GM12873 (cell line): ENCODE data around the gene PRKCA.

Experiments
- TF ChIP-seq, protein P1 (sequence below): IDR thresholded peaks from 2 replicates; pipeline ENCODE4 v1.5.1; 2012; ENCODE audit warnings: low read depth, mild to moderate bottlenecking, moderate library complexity, low read length, control low read depth; ENCODE audit not compliant: insufficient read depth; ENCODE audit errors: missing control alignments

The PRKCA gene

DNA sequence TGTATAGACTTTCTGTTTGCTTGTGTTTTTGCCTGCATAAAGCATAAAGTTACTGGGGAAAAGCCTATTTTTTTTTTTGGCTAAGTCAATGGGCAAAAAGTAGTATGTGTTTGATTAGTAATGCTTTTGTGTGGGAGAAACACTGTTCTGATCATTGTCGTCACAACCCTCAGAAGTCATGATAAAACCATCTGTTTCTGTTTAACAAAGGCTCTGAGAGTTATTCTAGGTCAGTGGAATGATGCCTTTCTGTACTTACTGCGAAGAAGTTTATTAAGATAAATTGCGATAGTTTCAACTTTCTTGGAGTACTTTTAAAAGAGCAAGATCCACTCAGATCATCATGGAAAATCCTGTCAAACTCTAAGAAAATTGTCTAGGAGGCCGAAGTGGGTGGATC, 80.9 kb downstream of the PRKCA start:
- TF ChIP-seq, protein P1, sequence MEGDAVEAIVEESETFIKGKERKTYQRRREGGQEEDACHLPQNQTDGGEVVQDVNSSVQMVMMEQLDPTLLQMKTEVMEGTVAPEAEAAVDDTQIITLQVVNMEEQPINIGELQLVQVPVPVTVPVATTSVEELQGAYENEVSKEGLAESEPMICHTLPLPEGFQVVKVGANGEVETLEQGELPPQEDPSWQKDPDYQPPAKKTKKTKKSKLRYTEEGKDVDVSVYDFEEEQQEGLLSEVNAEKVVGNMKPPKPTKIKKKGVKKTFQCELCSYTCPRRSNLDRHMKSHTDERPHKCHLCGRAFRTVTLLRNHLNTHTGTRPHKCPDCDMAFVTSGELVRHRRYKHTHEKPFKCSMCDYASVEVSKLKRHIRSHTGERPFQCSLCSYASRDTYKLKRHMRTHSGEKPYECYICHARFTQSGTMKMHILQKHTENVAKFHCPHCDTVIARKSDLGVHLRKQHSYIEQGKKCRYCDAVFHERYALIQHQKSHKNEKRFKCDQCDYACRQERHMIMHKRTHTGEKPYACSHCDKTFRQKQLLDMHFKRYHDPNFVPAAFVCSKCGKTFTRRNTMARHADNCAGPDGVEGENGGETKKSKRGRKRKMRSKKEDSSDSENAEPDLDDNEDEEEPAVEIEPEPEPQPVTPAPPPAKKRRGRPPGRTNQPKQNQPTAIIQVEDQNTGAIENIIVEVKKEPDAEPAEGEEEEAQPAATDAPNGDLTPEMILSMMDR = no peak

DNA sequence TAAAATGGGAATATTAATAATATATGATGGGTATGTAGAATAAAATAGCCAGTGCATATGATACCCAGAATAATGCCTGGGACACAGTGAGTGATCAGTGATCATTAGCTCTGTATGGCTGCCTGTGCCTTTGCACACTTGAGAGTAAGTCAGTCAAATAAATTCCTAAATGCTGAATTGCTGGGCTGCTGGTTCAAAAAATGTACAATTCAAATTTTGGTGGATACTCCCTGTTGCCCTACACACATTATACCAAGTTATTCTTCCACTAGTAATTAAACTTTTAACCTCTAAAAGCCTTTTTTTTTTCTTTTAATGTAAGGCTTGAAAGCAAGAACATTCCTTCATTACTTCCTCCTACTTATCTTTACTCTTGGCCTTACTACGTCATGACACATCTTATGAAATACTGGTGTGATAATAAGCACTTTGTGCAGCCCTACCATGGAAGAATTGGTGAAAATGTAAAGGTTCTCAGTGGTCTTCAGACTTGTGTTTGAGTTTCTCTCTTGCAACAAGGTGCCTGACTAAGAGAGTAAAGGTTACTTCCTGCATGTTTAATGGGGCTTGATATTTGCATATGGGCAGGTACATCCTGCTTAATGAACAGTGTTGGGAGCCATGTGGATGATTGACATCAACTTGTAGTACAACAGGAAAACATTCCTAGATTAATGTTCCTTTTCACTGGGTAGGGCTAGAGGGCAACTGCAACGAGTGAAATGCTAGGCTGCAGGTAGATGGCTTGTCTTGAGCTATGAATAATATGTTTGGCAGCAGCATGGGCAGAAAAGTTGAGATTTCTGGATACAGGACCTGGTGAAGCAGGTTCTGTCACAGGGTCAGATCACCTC, 84.3 kb downstream of the PRKCA start:
- TF ChIP-seq, protein P1 = no peak

DNA sequence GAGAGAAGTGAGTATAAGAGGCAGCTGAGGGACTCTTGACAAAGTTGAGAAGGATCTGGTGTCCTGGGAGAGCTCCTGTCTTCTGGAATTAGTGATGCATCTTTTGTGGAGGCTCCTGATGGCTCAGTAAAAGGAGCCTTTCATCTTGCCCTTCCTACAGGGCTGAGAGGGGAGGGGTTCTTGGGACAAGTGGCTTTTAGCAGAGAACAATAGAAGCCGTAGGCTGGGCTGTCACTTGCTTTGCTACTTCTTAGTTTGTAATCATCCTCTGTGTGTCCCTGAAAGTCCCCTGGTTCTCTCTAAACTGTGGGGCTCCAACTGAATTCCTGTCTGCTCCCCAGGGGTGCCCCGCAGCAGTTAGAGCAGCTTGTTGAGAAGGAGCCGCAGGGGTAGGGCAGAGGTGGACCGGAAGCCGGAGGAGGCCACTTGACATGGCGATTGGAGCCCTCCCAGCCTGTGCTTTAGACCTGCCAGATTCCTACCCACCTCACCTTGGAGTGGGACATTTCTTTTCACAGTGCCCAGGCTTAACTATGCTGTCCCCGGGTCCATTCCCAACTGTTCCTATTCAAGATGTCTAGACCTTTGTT, 85.1 kb downstream of the PRKCA start:
- TF ChIP-seq, protein P1 = no peak

DNA sequence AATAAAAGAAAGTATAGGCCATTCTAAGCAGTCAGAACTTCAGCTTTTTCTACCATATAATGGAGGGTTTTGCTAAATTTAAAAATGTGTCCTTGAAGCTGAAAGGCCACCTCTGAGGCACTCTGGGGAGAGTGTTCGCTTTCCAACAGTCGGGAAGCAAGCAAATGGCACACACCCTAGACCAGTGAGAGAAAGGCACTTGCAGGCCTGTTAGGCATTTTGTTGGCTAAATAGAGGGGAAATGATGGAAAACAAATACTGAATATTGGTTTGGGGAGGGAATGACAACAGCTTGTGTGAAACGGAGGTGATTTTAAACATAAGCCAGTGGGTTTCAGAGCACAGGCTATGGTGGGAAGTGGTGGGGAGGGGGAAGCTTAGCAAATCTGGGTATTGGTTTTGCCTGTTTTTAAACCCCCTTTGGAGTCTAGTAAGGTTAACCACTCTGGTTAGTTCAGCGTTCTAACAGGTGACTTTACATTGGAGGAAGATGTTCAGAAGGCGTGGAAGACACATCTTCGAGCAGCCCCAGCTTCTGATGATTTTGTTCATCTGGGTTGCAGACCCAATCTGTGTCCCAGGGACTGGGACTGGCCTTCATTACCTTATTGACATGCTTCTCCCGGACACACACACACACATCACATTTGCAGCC, 90.5 kb downstream of the PRKCA start:
- TF ChIP-seq, protein P1 = no peak

DNA sequence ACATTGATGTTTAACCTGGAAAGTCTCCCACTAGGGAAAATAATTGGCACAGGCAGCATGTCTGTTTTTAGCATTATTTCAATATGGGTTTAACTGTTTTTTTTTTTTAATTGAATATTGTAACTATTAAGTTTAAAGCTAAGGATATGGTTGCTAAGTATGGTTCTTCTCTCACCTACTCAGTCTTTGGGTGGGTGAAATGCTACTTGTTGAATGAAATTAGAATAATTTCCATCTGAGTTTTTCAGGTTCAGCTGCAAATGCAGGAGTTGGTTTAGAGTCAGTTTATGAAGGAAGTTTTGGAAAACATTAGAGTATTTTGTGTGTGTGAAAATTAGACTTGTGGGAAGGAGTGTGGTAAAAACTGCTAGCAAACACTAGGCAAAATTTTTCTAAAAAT, 93.5 kb downstream of the PRKCA start:
- TF ChIP-seq, protein P1 = no peak

DNA sequence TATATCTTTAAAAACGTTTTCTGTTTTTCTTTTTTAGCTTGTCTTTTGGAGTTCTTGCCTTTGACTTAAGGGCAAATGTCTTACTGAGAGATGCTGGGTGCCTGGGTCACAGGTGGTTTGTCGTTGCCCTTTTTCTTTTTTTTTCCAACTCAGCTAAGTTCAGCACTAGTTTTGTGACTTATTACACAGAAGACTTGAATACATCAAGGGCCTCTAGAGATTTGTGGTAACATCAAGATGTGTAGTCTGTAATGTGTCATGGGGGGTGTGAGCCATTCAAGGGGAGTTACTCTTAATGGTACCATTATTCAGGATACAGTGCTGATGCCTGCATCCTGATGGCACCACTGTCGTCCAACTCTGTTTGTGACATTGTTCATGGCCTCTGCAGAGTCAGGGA, 95.1 kb downstream of the PRKCA start:
- TF ChIP-seq, protein P1 = no peak

DNA sequence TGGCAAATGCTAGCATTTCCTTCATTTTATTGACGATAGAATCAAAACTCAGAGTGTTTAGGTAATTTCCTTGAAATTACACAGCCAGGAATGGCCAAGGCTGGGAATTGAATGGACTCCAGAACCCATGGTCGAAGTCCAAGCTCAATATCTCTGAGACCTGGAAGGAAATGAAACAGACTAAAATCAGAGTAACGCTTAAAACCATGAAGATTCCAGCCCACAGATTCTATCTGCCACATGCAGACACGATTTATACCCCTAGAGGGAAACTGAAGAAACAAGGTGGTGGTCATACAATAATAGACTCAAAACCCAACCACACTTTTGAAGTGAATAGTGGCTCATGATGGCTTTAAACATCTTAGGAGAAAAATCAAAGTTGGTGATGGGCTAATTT, 95.6 kb downstream of the PRKCA start:
- TF ChIP-seq, protein P1 = no peak
